Dedifferentiated amniotic fluid mesenchymal stem cell (primary cell): ENCODE measurements around the gene GNG14.
A peak's percentile ranks its signal among the peaks of the same experiment; 100 is the strongest.
"Not testable (repeated sequence)": the region's sequence is repeated elsewhere in the genome, so short reads cannot be mapped to it uniquely, and the experiment has no call there.

Source experiments
- DNase-seq: peaks from one replicate; pipeline ENCODE4 v3.0.0-alpha.2; 2016; ENCODE audit errors: extremely low spot score

Gene GNG14

GRCh38 chr19:12687496-12688196 lies at the start of gene GNG14:
Gene GNG14 (plus strand): TSS chr19:12687998. CDS start chr19:12688049, 51 bp downstream.
- DNase-seq: no peak

- DNase-seq: no peak
Observed at GRCh38 chr19:12638611-12639182, 49.1 kb upstream of the GNG14 start.

- peak; percentile 71 for DNase-seq
Observed at GRCh38 chr19:12639901-12640613, 47.7 kb upstream of the GNG14 start.

- no peak for DNase-seq
Observed at GRCh38 chr19:12641456-12641855, 46.3 kb upstream of the GNG14 start.

- no peak for DNase-seq
Observed at GRCh38 chr19:12642506-12642905, 45.3 kb upstream of the GNG14 start.

- DNase-seq: not testable (repeated sequence)
Observed at GRCh38 chr19:12643716-12644115, 44.1 kb upstream of the GNG14 start.

- DNase-seq: no peak
Observed at GRCh38 chr19:12646551-12646950, 41.2 kb upstream of the GNG14 start.

- no peak for DNase-seq
Observed at GRCh38 chr19:12647047-12647446, 40.8 kb upstream of the GNG14 start.

GRCh38 chr19:12647490-12648071 lies 40.2 kb upstream of the GNG14 start:
- DNase-seq: no peak

- no peak for DNase-seq
Observed at GRCh38 chr19:12648088-12648487, 39.7 kb upstream of the GNG14 start.

- DNase-seq: no peak
Observed at GRCh38 chr19:12649941-12650340, 37.9 kb upstream of the GNG14 start.

- DNase-seq: no peak
Observed at GRCh38 chr19:12652219-12652618, 35.6 kb upstream of the GNG14 start.

- DNase-seq: no peak
Observed at GRCh38 chr19:12655546-12655945, 32.3 kb upstream of the GNG14 start.

- no peak for DNase-seq
Observed at GRCh38 chr19:12656899-12657571, 30.8 kb upstream of the GNG14 start.

GRCh38 chr19:12657966-12658365 lies 29.8 kb upstream of the GNG14 start:
- no peak for DNase-seq

- no peak for DNase-seq
Observed at GRCh38 chr19:12660980-12661379, 26.8 kb upstream of the GNG14 start.

- DNase-seq: no peak
Observed at GRCh38 chr19:12664406-12665280, 23.2 kb upstream of the GNG14 start.

- no peak for DNase-seq
Observed at GRCh38 chr19:12665281-12665573, 22.6 kb upstream of the GNG14 start.

- DNase-seq: no peak
Observed at GRCh38 chr19:12665671-12666264, 22.0 kb upstream of the GNG14 start.

- peak; percentile 62 for DNase-seq
Observed at GRCh38 chr19:12666265-12667048, 21.3 kb upstream of the GNG14 start, which contains the start of the genes MAN2B1 and WDR83. Gene MAN2B1 (minus strand): TSS chr19:12666742. CDS start chr19:12666701, 41 bp downstream. Gene WDR83 (plus strand): TSS chr19:12666807. CDS start chr19:12669791, 2,984 bp downstream.
